ENCODE results near the gene P2RY2.
"Not testable (repeated sequence)": the region's sequence is repeated elsewhere in the genome, so short reads cannot be mapped to it uniquely, and the experiment has no call there.

P2RY2 gene

GRCh38 chr11:73194034-73194507, 24.0 kb upstream of the P2RY2 start:
- TF ChIP-seq ZNF274 (IDR thresholded peaks at IDR 0.05; ENCODE audit: low read depth, low read length), result no peak

GRCh38 chr11:73194593-73194992, 23.5 kb upstream of the P2RY2 start:
- TF ChIP-seq ZNF274 (IDR thresholded peaks at IDR 0.05; ENCODE audit: low read depth, low read length), result no peak

More at GRCh38 chr11:73194034-73194507, 24.0 kb upstream of the P2RY2 start:
- H3K4me3 ChIP-seq (ENCODE audit: low read length), result no peak overlapping the region

GRCh38 chr11:73195191-73196007, 22.7 kb upstream of the P2RY2 start:
- TF ChIP-seq ZNF274 (IDR thresholded peaks at IDR 0.05; ENCODE audit: low read depth, low read length), result no peak
- no peak overlapping the region for H3K4me3 ChIP-seq (ENCODE audit: low read length)

More at GRCh38 chr11:73194593-73194992, 23.5 kb upstream of the P2RY2 start:
- no peak overlapping the region for H3K4me3 ChIP-seq (ENCODE audit: low read length)

- H3K4me3 ChIP-seq (ENCODE audit: low read length), result no peak overlapping the region
- no peak for TF ChIP-seq ZNF274 (IDR thresholded peaks at IDR 0.05; ENCODE audit: low read depth, low read length)
These were observed 21.5 kb upstream of the P2RY2 start for GRCh38 chr11:73196576-73196975.

GRCh38 chr11:73197348-73197747, 20.7 kb upstream of the P2RY2 start:
- H3K4me3 ChIP-seq (ENCODE audit: low read length), result no peak overlapping the region
- no peak for TF ChIP-seq ZNF274 (IDR thresholded peaks at IDR 0.05; ENCODE audit: low read depth, low read length)

- H3K4me3 ChIP-seq (ENCODE audit: low read length), result not testable (repeated sequence)
These were observed 20.3 kb upstream of the P2RY2 start for GRCh38 chr11:73197787-73198186.

- no peak for TF ChIP-seq ZNF274 (IDR thresholded peaks at IDR 0.05; ENCODE audit: low read depth, low read length)
- H3K4me3 ChIP-seq (ENCODE audit: low read length), result no peak overlapping the region
These were observed 19.4 kb upstream of the P2RY2 start for GRCh38 chr11:73198677-73199076.

GRCh38 chr11:73199446-73199845, 18.6 kb upstream of the P2RY2 start:
- no peak for TF ChIP-seq ZNF274 (IDR thresholded peaks at IDR 0.05; ENCODE audit: low read depth, low read length)
- H3K4me3 ChIP-seq (ENCODE audit: low read length), result no peak overlapping the region

- TF ChIP-seq ZNF274 (IDR thresholded peaks at IDR 0.05; ENCODE audit: low read depth, low read length), result no peak
- no peak overlapping the region for H3K4me3 ChIP-seq (ENCODE audit: low read length)
These were observed 17.8 kb upstream of the P2RY2 start for GRCh38 chr11:73200256-73200655.

- H3K4me3 ChIP-seq (ENCODE audit: low read length), result no peak overlapping the region
- TF ChIP-seq ZNF274 (IDR thresholded peaks at IDR 0.05; ENCODE audit: low read depth, low read length), result no peak
These were observed 16.8 kb upstream of the P2RY2 start for GRCh38 chr11:73201249-73201648.

- no peak overlapping the region for H3K4me3 ChIP-seq (ENCODE audit: low read length)
- TF ChIP-seq ZNF274 (IDR thresholded peaks at IDR 0.05; ENCODE audit: low read depth, low read length), result no peak
These were observed 15.9 kb upstream of the P2RY2 start for GRCh38 chr11:73201888-73202780.

GRCh38 chr11:73203322-73203721, 14.8 kb upstream of the P2RY2 start:
- no peak overlapping the region for H3K4me3 ChIP-seq (ENCODE audit: low read length)
- TF ChIP-seq ZNF274 (IDR thresholded peaks at IDR 0.05; ENCODE audit: low read depth, low read length), result no peak

- no peak for TF ChIP-seq ZNF274 (IDR thresholded peaks at IDR 0.05; ENCODE audit: low read depth, low read length)
- H3K4me3 ChIP-seq (ENCODE audit: low read length), result no peak overlapping the region
These were observed 14.3 kb upstream of the P2RY2 start for GRCh38 chr11:73203790-73204189.

- no peak for TF ChIP-seq ZNF274 (IDR thresholded peaks at IDR 0.05; ENCODE audit: low read depth, low read length)
- H3K4me3 ChIP-seq (ENCODE audit: low read length), result no peak overlapping the region
These were observed 13.4 kb upstream of the P2RY2 start for GRCh38 chr11:73204711-73205121.
